ENCODE measurements around the gene ATP9A.
"Not testable (repeated sequence)": the region's sequence is repeated elsewhere in the genome, so short reads cannot be mapped to it uniquely, and the experiment has no call there.

ATP9A gene

DNA sequence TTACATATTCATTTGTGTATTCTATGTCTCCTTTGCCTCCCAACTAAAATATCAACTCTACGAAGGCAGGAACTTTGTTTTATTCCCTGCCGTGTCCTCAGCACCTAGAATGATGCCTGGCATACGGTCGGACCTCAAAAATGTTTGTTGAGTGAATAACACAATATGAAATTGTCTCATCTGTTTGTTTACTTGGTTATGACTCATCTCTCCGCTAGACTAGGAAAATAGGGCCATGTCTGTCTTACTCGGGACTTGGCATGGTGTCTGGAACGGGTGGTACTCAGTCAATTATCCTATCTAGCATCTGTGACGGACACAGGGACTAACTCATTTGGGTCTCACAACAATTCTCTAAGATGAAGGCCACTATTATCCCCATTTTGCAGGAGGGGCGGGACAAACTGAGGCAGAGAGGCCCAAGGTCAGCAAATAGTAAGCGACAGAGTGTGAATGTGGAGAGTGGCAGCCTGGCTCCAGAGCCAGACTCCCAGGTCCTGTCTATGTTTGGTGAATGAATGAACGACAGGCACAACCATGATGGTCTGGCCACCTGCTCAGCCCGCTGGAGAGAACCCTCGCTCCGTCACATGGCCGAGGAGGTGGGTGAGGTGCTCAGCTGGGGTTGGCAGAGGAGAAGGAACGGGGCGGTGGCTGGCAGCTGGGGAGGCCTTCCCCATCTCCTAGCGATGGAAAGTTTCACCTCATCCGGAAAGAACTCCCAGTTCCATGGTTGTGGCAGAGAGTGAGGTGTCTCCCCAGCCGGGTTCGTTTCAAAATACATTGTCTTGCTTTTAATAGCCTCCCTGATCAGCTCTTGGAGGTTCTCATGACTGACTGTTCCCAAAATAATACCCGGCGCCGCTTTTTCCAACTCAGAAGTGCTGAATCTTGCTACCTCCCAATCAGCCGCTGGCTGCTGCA, 198.1 kb downstream of the ATP9A start:
- DNase-seq: peak; percentile 17 to 24

DNA sequence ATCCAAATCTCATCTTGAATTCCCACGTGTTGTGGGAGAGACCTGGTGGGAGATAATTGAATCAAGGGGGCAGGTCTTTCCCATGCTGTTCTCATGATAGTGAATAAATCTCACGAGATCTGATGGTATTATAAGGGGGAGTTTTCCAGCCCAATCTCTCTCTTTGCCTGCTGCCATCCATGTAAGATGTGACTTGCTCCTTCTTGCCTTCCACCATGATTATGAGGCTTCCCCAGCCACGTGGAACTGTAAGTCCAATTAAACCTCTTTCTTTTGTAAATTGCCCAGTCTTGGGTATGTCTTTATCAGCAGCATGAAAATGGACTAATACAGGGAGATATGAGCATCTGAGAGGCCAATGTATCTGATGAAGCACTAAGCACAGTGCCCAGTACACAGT, 199.7 kb downstream of the ATP9A start:
- DNase-seq: not testable (repeated sequence)

DNA sequence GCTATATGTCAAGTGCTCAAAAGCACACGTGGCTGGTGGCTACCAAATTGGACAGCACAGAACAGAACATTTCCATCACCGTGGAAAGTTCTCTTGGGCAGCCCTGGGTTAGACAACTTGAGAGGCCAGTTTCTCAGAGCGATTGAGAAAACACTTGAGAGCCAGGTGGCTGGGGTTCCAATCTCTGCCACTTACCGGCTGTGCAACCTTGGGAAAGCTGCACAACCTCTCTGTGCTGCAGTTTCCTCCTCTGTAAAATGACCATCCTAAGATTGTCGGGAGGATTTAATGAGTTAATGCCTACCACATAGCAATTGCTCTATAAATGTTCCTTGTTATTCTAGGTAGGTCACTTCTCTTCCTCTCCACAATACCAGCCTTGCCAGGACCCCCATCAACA, 200.6 kb downstream of the ATP9A start:
- no peak for DNase-seq

DNA sequence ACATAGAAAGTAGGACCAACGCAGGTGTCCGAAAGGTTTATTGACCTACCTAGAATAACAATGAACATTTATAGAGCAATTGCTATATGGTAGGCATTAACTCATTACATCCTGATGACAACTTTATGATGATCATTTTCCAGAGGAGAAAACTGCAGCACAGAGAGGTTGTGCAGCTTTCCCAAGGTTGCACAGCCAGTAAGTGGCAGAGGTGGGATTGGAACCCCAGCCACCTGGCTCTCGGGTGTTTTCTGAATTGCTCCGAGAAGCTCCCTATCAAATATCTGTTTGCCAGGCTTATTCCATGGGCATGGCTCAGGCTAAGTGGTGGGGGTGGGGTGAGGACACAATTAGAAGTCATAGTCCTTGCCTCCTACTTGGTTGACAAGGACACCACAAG, 201.6 kb downstream of the ATP9A start:
- DNase-seq: no peak

DNA sequence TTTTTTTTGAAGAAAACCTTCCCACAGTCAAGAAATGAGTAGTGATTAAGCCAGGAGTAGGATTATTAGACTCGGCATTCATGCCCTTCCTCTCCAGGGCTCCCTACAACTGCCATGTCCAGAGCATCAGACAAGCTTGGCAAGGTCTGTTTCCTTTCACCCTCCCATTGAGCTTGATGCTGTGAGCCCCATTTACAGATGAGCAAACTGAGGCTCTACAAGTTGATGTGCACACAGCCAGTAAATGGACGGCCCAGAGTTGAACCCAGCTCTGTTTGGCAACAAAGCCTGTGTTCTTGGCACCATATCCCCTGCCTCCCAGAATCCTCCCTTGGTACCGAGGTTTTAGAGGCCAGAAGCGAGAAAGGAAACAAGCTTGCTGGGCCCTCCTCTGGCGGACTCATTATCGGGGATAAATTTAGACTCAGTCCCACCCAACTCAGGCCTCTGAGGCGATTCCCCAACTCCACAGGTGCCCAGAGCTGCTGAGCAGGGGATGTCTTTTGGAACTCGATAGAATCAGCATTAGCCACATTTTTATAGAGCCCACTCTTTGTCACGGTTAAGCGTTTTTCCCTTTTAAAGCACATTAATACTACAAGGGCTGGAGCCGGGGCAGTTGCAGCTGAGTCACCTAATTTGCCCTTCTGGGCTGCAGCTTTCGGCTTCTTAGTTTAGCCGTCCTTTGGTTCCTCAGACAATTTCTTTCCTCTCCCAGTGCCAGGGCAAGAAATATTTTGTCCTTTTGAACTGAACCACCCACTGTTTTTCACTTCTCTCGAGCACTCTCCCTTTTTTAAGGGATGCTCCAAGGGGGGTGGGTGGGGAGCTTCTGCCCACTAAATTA, 202.7 kb downstream of the ATP9A start:
- no peak for DNase-seq

DNA sequence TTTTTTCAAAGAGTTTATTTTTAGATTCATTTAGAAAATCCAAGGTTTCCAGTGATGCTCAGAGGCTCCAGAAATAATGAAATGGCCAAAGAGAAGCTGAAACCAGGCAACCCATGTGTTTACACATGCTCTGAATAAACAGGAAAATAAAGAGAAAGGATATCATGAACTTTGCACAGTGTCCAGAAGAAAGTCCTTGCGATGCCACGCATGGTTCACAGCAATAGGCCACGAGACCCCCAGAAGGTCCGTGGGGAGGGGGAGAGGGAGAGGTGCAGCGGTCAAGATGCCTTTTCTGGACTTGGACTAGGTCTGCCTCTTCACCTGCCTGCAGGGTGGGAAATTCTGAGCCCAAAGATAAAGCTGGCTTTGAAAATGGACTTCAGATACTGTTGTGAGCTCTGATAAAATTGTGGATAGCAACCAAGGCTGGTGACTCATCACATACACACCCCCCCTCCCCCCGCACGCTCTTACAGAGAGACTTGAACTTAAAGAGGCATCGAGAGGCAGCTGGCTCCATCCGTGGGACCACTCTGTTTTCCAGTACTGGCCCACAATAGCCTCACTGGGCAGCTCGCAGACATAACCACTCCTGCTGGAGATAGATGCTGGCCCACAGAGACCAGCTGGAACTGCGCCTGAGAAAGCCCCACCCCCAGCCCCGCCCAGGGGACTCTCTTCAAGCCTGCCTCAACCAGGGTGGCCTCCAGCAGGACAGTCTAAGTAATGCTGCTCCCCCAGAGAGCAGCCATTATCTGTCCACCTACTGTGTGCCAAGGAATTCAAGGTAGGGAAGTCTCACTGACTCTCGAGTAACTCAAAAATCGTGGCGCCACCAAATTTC, 204.5 kb downstream of the ATP9A start:
- DNase-seq: peak; percentile 51 to 54

DNA sequence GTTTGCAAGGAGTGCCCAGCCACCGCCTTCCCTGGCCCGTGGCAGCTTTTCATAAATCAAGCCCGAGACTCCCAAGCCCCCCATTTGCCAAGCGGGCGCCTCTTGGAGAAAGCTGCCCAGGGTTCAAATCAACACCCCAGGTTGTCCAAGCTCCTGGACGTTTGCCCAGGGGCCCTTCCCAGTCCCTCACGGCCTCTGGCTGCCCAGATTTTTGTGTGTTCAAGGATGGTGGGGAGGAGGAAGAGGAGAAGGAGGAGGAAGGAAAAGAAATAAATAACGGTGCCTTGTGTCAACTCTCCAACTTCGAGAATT, 205.1 kb downstream of the ATP9A start:
- no peak for DNase-seq

DNA sequence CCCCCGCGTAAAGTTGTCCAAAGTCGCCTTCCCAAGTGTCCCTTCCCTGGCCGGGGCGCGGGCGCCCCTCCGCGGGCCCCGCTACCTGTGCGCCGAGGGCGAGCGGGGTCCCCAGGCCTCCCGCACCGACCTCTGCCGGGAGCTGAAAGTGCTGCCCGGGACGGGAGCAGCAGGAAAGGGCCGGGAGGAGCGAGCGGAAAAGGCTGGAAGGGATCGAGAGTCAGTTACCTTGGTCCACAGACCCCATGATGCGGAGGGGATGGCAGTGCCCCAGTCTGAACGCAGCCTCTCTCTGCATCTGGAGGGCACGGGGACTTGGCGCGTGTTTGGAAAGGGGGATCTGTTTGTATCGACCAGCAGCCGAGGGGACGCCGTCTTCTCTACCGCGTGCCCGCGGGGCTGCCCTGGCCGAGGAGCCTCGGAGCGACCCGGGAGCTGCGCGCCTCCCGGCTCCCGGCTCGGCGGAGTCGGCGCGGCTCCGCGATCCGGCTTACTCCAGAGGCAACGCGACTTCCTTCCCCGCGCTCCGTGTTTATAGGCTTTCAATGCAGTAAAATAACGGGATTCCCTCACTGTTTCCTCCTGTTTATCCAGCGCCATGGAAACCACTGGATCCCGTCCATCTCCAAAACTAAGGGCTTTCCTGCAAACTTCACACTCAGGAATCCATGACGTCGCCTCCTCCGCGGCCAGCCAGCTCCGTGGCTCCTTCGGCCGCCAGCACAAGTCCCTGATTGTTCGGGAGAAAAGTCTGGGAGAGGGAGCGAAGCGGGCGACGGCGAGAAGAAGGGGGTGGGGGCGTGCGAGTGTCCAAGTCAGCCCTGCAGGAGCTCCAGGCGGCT, 205.6 kb downstream of the ATP9A start:
- peak in 1 of 2 experiments; percentile 40 for DNase-seq

DNA sequence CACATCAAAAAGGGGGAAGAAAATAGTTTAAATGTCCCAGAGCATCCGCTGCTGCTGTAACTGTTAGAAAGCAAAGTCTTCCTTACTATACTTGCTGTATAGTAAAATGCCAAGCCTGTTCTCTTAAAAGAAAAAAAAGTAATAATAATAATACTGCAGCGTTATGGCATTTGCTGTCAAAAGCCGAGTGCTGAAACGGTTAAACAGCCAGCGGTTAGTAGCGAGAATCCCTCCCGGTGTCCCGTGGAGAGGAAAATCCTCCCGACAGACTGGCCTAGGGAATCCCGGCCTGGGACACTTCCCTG, 206.2 kb downstream of the ATP9A start:
- DNase-seq: no peak

DNA sequence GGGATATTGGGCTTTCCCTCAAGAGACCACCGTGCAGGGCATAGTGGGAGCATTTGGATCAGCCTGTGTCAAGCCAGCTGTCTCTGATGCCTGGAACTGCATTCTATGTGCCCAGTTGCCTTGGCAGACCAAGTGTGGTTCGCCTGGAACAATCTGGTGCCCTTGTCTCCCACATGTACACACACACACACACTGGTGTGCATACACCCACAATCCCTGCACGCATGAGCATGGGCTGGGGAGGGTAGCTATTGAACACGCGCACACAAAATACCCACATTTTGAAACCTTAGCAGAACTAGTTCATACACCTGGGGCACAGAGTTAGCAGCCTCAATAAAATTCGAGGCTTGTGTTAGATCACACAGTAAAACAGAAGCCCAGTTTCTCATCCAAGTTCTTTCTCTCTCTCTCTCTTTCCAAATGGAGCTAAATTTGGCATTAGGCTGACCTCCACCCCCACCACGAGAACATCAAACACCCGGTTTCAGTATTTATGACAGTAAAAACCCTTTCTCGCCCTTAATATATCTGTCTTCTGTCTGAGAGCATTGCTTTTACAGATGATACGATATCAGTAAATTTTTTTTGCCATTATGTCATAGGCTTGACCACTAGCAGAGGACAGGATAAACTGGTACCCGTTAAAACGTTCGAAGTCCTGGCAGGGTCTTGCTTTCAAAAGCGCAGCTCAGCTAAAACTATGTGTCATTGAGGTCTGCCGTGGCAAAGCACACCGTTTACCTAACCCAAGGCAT, 207.5 kb downstream of the ATP9A start:
- DNase-seq: no peak

DNA sequence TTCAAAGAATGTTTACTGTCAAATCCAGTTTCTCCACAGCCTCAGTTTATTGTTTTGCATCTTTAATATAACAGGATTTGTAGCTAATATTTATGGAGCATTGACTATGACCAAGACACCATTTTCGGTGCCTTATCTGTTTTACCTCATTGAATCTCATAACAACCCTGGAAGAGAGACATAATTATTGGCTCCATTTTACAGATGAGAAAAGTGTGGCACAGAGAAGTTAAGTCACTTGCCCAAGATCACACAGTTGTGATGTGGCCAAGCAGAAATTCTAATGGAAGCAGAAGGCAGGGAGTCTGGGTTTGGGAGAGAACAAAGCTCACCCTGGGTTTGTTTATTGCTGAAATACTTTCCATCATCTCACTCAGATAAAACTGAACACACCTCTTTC, 208.1 kb downstream of the ATP9A start:
- no peak for DNase-seq

DNA sequence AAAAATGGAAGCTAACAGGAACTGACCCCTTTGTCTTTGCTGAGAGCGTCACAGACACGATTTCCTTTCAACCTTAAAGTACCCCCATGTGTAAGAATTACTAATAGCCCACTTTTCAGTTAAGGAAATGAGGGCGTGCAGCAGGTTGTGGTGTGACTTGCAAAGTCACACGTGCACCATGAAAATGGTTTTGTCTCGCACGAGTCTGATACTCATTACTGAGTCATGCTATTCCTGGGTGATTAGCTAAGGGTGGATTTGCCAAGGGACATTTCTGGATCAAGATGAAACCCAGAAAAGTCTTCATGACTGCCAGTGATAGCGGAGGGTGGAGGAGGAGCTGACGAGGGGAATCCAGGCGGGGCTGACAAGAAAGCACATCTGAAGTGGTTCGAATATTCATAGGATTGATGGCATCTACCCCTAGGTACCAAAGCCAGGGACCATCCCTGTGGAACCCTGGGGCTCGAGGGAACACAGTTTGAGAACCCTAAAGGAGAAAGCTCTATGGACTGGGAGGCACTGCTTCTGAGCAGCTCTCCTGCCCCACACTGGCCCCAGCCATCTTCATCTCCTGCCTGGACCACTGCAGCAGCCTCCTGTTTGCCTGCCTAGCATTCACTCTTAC, 213.5 kb downstream of the ATP9A start:
- no peak for DNase-seq

DNA sequence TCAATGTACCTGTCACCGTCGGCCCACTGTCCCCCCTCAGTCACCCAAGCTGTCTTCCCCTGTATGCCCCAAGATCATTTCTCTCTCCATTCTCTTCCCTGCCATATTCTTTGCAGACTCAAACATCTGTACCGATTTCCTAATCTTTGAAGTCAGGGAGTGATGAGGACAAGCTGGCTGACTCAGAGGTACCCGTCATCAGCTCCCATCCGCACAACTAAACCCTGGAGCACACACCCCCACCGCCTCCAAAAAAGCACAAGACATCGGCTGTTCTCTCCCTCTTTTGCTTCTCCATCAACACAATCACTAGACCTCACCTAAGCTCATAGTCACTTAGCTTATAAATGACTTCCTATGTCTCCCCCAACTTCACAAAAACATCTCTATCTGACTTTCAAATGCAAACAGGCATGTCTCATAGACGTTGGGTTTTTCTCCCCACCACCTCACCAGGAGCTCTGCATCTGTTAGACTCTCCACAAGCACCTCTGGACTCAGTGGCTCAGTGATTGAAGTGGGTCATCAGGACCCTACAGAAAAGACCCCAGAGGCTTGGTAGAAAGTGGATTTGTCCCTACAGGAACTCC, 214.2 kb downstream of the ATP9A start:
- no peak for DNase-seq

DNA sequence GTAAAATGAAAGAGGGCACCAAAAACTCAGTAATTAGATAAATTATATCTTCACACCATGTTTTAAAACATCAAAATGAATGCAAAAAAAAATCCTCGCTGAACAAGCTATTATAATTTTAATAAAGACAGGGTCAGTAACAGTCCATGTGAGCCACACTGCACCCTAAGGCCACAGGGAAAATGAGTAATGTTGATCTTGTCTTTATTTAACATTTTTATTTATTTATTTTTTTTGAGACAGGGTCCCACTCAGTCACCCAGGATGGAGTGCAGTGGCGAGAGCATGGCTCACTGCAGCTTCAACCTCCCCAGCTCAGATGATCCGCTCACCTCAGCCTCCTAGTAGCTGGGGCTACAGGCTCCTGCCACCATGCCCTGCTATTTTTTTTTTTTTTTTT, 217.0 kb downstream of the ATP9A start:
- DNase-seq: no peak

DNA sequence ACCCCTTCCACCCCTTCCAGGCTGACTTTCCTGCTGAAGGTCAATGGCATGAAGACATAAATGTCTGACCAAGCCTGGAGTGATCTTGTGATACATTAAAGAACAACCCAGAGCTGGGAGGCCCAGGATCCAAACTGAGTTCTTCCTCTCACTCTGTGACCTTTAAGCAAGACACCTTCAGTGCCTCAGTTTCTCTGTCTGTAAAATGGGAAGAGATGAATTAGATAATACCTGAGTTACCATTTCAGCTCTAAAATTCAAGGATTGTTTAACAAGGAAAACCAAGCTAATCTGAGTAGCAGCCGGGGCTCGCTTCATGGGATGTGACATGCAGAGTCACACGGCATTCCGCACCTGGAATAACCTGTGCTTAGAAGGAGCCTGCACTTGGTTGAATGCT, 218.7 kb downstream of the ATP9A start:
- no peak for DNase-seq

DNA sequence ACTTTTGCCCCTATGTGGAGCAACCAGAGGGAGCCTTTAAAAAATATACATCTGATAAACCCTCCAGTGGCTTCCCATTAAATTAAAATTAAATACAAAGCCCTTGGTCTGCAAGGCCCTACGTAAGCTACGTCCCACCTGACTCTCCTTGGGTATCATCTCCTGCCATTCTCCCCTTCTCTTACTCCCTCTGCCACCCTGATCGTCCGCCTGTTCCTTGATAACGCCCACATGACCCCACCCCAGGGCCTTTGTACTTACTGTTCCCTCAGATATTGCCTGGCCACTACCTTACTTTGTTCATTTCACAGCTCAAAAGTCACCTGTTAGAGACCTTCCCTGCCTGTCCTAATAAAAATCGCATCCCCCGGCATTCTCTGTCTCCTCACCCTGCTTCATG, 220.2 kb downstream of the ATP9A start:
- no peak for DNase-seq
